ENCODE results near the gene VWA1.
"Not testable (repeated sequence)": the region's sequence is repeated elsewhere in the genome, so short reads cannot be mapped to it uniquely, and the experiment has no call there.

Gene VWA1

GRCh38 chr1:1437033-1437903 lies 1.8 kb downstream of the VWA1 start:
- DNase-seq = no peak

GRCh38 chr1:1437904-1438376 lies 2.5 kb downstream of the VWA1 start:
- peak; percentile 92 for DNase-seq

GRCh38 chr1:1438531-1439381 lies 3.3 kb downstream of the VWA1 start:
- no peak for DNase-seq

- DNase-seq = no peak
Measured at GRCh38 chr1:1439546-1440261, 4.2 kb downstream of the VWA1 start.

DNA sequence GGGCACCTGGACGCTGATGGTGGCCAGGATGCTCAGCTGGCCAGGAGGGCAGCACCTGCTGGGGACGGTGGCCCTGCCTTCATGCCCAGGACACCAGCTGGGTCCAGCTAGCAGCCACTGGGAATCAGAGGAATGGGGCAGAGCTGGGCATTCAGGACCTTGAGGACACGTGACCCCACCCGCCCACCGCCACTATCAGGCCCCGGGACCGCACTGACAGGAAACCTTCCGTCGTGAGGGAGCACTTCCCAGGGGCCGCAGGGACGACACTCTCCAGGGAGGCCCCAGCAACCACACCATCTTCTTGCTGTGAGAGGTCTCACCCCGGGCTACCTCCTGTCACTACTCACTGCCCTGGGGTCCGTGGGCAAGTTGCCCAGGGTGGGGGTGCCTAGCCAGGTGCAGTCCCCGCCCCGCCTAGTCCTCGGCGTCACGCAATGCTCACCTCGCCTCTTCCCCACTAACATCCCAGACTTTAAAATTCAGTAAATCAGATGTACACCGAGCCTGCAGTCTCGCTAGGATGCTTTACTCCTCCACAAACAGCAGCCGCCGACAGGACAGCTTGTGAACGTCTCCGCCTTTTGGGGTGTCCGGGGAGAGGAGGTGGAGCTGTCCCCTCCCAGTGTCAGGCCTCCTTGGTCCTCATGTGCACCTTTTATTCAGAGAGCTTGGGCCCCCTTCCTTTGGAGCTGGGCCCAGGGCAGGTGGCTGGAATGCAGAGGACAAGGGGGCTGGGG lies 4.9 kb downstream of the VWA1 start:
- no peak for DNase-seq

GRCh38 chr1:1441002-1441888 lies 5.8 kb downstream of the VWA1 start:
- peak; percentile 21 for DNase-seq

DNA sequence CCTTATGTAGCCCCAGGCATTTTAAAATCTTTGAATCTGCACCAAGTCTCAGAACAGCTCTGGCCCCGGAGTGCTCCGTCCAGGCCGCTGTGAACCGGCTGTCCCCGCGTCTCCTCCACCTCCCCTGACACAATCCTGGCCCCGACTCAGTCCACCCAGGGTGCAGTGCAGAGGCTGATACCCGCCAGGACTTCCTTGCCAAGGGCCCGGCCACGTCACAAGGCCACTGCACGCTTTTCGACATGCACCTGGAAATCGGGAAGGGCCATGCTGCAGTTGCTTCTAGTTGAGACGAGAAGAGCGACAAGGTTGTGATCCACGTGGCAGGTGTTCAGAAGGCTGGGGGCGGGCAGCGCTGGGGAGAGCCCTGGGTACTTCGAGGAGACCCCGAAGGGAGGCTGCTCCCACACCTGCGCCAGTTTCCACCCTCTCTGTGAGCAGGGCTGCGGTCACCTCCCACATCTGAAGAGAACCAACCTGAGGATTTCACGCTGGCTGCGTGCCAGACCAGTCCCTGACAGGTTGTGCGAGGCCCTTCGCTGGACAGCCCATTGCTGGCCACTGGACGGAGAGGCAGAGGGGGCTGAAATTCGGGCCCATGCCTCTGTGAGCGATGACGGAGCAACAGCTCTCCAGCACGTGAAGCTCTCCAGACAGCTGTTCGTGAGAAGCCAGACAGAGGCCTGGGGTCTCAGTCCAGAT lies 6.7 kb downstream of the VWA1 start:
- no peak for DNase-seq

DNA sequence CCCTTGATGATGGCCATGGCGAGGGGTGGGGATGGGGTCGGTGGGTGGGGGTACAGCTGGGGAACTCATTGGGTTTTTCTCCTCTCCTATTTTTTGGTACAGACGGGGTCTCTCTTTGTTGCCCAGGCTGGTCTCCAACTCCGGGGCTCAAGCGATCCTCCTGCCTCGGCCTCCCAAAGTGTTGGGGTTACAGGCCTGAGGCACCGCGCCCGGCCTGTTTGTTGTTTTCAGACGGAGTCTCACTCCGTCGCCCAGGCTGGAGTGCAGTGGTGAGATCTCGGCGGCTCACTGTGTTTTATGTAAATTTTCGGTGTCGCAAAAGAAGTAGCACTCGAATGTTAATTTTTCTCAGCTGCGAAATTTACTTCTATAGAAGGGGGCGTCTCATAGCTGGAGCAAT lies 11.1 kb downstream of the VWA1 start:
- not testable (repeated sequence) for DNase-seq

- DNase-seq = no peak
Measured at GRCh38 chr1:1449099-1449739, 13.7 kb downstream of the VWA1 start, which contains the start of gene ATAD3C. TSS of gene ATAD3C (plus strand) at chr1:1449689. CDS start at chr1:1450684, 995 bp downstream.

DNA sequence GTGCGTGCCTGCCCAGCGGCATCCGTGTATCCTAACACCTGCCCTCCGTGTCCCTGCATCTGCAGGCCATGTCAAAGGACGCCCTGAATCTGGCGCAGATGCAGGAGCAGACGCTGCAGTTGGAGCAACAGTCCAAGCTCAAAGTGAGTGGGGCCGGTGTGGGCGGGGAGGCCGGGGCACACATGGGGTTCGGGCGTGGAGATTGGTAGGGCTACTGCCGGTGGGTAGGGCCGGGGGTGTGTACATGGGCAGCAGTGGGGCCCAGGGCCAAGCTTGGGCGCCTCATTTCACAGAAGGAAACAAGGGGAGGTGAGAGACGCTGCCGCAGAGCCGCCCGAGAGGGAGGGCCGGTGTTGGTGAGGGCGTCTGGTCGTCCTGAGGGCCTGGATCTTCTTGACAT lies 15.1 kb downstream of the VWA1 start:
- not testable (repeated sequence) for DNase-seq

DNA sequence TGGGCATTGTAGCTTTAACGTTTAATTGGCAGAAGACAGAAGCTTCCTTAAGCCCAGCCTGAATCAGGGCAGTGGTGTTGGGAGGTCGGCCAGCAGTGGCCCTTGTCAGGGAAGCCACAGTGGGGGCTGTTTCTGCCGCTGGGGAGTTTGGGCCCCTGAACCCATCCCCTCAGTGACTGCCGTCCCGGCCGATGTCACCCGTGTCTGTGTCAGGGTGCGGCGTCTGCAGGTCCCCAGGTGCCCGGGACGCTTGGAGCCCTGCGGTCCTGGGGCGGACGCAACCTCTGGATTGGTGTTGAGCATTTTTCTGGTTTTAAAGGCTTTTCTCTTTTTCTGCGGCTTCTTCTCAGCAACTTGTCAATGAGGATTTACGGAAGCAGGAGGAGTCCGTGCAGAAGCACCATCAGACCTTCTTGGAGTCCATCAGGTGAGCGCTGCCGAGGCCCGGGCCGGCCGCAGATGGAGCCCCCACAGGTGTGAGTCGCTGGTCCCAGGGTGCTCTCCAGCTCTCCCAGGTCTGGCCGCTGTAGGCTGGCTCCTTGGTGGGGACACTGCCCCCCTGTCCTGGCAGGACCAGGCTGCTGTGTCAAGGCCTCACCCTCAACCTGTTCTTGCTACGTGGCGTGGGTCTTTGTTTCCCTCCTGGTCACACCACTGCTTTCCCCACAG lies 16.3 kb downstream of the VWA1 start:
- DNase-seq = no peak

DNA sequence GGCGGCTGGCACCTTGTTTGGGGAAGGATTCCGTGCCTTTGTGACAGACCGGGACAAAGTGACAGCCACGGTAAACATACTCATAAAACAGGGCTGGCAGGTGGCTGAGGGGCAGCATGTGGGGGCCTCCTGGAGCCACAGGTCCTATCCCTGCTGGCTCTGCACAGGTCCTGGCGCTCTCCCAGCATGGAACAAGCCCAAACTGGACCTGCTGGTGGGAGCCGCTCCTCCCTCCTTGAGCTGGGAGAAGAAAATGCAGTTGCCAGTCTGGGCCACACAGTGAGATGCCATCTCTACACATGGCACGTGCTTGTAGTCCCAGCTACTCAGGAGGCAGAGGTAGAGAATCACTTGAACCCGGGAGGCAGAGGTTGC lies 16.9 kb downstream of the VWA1 start:
- DNase-seq = not testable (repeated sequence)

GRCh38 chr1:1452882-1453281 lies 17.4 kb downstream of the VWA1 start:
- no peak for DNase-seq

- not testable (repeated sequence) for DNase-seq
Measured at GRCh38 chr1:1454286-1455056, 19.0 kb downstream of the VWA1 start.

DNA sequence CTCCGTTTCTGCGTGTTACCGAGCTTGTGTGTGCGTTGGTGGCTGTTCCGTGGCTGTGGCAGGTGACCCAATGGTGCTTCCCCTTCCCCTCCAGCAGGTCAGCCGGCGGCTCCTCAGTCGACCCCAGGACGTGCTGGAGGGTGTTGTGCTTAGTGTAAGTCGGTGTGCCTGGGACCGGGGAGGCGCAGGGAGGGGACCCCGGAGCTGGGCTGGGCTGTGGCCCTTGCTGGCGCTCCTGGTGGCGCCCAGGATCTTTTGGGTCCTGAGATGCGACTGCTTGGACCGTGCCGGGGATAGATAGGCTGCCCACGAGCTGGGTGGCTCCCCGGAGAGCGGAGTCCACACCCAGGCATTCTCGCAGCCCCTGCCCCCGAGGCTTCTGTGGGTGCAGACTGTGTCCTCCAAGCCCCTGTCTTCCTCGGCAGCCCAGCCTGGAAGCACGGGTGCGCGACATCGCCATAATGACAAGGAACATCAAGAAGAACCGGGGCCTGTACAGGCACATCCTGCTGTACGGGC lies 19.9 kb downstream of the VWA1 start:
- DNase-seq = no peak

- not testable (repeated sequence) for DNase-seq
Measured at GRCh38 chr1:1455934-1456333, 20.4 kb downstream of the VWA1 start.

GRCh38 chr1:1456683-1457255 lies 21.3 kb downstream of the VWA1 start:
- not testable (repeated sequence) for DNase-seq

DNA sequence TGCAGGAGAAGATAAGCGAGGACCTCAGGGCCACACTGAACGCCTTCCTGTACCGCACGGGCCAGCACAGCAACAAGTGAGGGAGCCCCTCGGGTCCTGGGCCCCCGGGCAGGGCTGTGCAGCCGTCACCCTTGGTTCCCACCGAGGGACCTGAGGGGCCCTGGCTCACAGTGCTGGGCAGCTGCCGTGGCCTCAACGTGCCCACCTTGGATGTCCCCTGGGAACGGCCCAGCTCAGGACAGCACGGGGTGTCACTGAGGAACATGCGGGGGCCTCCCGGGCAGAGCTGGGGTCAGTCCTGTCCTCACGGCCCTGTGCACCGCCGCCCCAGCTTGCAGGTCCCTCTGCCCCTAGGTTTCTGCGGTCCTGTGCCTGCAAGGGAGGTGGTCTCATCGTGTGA lies 23.7 kb downstream of the VWA1 start:
- not testable (repeated sequence) for DNase-seq
